HG03460 (cell line): ENCODE measurements around the gene CXCL10.

Source experiments
- ATAC-seq: cut with Tn5 transposase; IDR thresholded peaks from one replicate; pipeline ENCODE4 v1.9.1; 2021; ENCODE audit not compliant: unreplicated experiment

Gene CXCL10

GRCh38 chr4:75997081-75997480 lies 26.2 kb downstream of the CXCL10 start:
- no peak for ATAC-seq

DNA sequence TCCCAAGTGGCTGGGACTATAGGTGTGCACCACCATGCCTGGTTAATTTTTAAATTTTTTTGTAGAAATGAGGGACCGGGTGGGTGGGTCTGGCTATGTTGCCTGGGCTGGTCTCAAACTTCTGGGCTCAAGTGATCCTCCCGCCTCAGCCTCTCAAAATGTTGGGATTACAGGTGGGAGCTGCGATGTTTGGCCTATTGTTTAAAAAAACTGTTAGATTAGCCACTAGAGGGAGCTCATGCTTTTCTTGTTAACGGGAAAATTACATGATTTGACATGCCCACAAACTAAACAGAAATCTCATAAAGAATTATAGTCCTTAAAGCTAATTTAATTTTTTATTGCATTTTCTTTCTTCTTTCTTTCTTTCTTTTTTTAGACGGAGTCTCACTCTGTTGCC lies 27.6 kb downstream of the CXCL10 start:
- no peak for ATAC-seq

DNA sequence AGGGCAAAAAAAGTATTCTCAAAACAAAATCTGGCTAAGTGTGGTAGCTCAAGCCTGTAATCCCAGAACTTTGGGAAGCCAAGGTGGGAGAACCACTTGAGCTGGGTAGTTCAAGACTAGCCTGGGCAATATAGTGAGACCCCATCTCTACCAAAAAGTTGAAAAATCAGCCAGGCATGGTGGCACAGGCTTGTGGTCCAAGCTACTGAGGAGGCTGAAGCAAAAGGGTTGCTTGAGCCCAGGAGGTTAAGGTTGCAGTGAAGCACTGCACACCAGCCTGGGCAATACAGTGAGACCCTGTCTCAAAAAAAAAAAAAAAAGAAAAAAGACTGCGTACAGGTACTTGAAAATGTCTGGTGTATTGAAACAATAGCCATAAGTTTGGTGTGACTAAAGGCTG lies 30.8 kb downstream of the CXCL10 start:
- ATAC-seq = no peak

GRCh38 chr4:75989846-75990528 lies 33.3 kb downstream of the CXCL10 start:
- ATAC-seq = no peak

- no peak for ATAC-seq
Measured at GRCh38 chr4:75985116-75985515, 38.2 kb downstream of the CXCL10 start.

DNA sequence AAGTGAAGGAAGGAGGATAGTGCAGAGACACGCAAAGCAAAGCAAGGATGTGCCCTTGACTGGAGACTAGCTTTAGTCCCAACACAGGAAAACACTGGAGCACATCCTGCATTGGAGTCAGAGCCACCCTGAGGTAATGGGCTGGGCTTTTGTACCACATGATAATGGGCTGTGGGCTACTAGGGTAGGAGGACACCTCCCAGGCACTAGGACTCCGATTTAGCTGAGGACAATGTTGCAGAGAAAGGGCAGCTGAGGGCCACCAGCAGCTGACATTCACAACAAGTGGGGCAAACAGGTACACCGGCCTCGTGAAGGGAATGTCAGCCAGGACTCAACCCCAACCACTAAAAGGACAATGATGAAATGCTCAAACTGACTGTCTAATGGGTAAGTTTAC lies 42.7 kb downstream of the CXCL10 start:
- no peak for ATAC-seq

DNA sequence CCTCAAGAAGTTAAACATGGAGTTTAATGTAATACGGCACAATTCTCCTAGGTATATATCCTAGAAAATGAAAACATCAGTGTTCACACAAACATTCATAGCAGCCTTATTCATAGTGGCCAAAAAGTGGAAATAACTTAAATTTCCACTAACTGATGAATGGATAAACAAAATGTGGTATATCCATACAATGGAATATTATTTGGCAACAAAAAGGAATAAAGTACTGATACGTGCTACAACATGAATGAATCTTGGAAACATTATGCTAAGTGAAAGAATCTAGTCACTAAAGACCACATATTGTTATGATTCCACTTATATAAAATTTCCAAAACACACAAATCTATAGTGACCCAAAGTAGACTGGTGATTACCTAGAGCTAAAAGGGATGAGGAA lies 47.1 kb downstream of the CXCL10 start:
- no peak for ATAC-seq

GRCh38 chr4:75973766-75974165 lies 49.5 kb downstream of the CXCL10 start:
- ATAC-seq = no peak
